ENCODE data around the gene KDM1B.

- TF ChIP-seq CTCF (conservative IDR thresholded peaks at IDR 0.05 in 1 of 2, IDR thresholded peaks at IDR 0.05 in 1 of 2; ENCODE audit: low read depth in 1 of 2, low read length in 2 of 2): no peak
- no peak for TF ChIP-seq EZH2 (IDR thresholded peaks at IDR 0.05; ENCODE audit: low read length, missing control alignments)
Observed at GRCh38 chr6:18192026-18192425, 36.8 kb downstream of the KDM1B start.
